ENCODE results near the gene RNF183. TPM values are rescaled to one million over a fixed set of nuclear protein-coding genes. Genes with fewer than 3 reads are reported as not detected.

Gene RNF183
- total RNA-seq, 4 donors from 2014 or later = 0.35 TPM; not detected in 3

DNA sequence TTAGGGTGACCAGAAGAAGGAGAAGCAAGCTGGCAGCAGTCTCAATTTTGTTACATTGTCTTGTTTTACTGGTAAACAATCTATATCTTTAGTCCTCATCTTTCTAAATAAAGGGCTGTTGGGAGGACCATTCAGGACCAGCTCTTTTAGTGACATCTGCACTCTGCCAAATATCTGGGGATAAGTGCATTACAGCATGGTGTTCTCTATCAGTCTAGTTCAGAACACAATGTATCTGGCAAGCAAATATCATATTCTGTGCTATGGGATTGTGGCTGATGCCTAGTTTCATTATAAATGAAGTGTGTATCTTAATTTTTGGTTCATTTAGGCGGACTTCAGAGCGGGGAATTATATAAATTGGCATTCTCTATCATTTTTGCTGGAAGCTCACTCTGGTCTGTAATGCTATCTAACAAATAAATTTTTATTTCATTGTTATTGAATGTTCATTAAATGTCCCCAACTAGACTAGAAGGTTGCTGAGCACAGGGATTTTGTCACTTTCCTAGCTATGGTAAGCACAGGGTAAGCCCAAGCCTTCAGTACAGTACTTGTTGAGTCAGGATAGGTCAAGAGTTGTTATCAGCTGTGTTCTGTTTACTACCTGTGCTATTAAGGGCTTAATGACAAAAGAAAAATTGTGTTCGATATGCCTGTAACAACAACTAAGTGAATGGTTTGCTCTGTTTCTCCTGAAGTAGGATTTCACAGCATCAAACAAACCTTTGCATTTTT lies 25.0 kb upstream of the RNF183 start:
- Histone ChIP-seq H3K27me3 (no peaks in the 10 kb centered on the region), H3K4me3 (no peak overlapping the region), H3K9me3 (no peaks in the 10 kb centered on the region), H3K27ac (no peak overlapping the region), H3K36me3 (no peaks in the 10 kb centered on the region), H3K4me1 (no peaks in the 10 kb centered on the region)
- TF ChIP-seq, protein P1, sequence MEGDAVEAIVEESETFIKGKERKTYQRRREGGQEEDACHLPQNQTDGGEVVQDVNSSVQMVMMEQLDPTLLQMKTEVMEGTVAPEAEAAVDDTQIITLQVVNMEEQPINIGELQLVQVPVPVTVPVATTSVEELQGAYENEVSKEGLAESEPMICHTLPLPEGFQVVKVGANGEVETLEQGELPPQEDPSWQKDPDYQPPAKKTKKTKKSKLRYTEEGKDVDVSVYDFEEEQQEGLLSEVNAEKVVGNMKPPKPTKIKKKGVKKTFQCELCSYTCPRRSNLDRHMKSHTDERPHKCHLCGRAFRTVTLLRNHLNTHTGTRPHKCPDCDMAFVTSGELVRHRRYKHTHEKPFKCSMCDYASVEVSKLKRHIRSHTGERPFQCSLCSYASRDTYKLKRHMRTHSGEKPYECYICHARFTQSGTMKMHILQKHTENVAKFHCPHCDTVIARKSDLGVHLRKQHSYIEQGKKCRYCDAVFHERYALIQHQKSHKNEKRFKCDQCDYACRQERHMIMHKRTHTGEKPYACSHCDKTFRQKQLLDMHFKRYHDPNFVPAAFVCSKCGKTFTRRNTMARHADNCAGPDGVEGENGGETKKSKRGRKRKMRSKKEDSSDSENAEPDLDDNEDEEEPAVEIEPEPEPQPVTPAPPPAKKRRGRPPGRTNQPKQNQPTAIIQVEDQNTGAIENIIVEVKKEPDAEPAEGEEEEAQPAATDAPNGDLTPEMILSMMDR (IDR thresholded peaks at IDR 0.05) = no peak
- no peak for TF ChIP-seq POLR2A (IDR thresholded peaks at IDR 0.05)
- DNase-seq = no peak

GRCh38 chr9:113326230-113326629 lies 23.1 kb upstream of the RNF183 start:
- H3K4me3 ChIP-seq = no peak overlapping the region
- no peak overlapping the region for H3K27ac ChIP-seq
- H3K9me3 ChIP-seq = no peaks in the 10 kb centered on the region
- no peaks in the 10 kb centered on the region for H3K36me3 ChIP-seq
- DNase-seq = no peak
- H3K27me3 ChIP-seq = no peaks in the 10 kb centered on the region
- no peak for TF ChIP-seq POLR2A (IDR thresholded peaks at IDR 0.05)
- TF ChIP-seq, protein P1 (IDR thresholded peaks at IDR 0.05) = no peak
- H3K4me1 ChIP-seq = no peaks in the 10 kb centered on the region

GRCh38 chr9:113322671-113323070 lies 19.5 kb upstream of the RNF183 start:
- Histone ChIP-seq H3K36me3 (no peaks in the 10 kb centered on the region), H3K27me3 (no peaks in the 10 kb centered on the region), H3K4me1 (no peaks in the 10 kb centered on the region), H3K4me3 (no peak overlapping the region), H3K27ac (no peak overlapping the region), H3K9me3 (no peaks in the 10 kb centered on the region)
- no peak for DNase-seq
- TF ChIP-seq POLR2A (IDR thresholded peaks at IDR 0.05) = no peak
- TF ChIP-seq, protein P1 (IDR thresholded peaks at IDR 0.05) = no peak

GRCh38 chr9:113320051-113320450 lies 16.9 kb upstream of the RNF183 start:
- no peaks in the 10 kb centered on the region for H3K36me3 ChIP-seq
- DNase-seq = no peak
- H3K4me1 ChIP-seq = no peaks in the 10 kb centered on the region
- TF ChIP-seq, protein P1 (IDR thresholded peaks at IDR 0.05) = no peak
- TF ChIP-seq POLR2A (IDR thresholded peaks at IDR 0.05) = no peak
- H3K27me3 ChIP-seq = no peaks in the 10 kb centered on the region
- H3K27ac ChIP-seq = no peak overlapping the region
- H3K9me3 ChIP-seq = no peaks in the 10 kb centered on the region
- no peak overlapping the region for H3K4me3 ChIP-seq

- TF ChIP-seq POLR2A (IDR thresholded peaks at IDR 0.05) = no peak
- H3K27me3 ChIP-seq = no peaks in the 10 kb centered on the region
- no peak for DNase-seq
- H3K36me3 ChIP-seq = no peaks in the 10 kb centered on the region
- no peak overlapping the region for H3K27ac ChIP-seq
- no peaks in the 10 kb centered on the region for H3K9me3 ChIP-seq
- H3K4me3 ChIP-seq = no peak overlapping the region
- H3K4me1 ChIP-seq = no peaks in the 10 kb centered on the region
These were observed 15.9 kb upstream of the RNF183 start for GRCh38 chr9:113319054-113319453.

DNA sequence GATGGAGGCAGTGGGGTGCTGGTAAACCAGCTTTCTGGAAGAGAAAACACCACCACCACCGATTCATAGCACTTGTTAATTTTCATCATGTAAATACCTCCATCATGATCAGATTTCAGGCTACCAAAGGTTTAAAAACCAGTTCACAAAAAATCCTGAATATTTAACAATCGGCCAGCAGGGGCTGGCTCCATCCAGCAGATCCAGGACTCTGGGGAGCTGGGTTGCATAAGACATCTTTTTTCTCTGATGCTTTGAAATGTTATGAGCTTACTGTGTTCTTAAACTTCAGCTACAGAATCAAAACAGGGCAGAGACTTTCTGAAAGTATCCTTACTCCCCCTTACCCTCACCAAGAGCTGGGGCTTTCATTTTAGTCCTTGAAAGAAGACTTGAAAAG lies 14.6 kb upstream of the RNF183 start:
- H3K4me3 ChIP-seq = no peak overlapping the region
- TF ChIP-seq POLR2A (IDR thresholded peaks at IDR 0.05) = no peak
- TF ChIP-seq, protein P1 (IDR thresholded peaks at IDR 0.05) = no peak

More for the DNA sequence above, 14.6 kb upstream of the RNF183 start:
- DNase-seq = no peak
- H3K9me3 ChIP-seq = no peaks in the 10 kb centered on the region
- no peaks in the 10 kb centered on the region for H3K4me1 ChIP-seq
- H3K27me3 ChIP-seq = no peaks in the 10 kb centered on the region
- no peak overlapping the region for H3K27ac ChIP-seq
- H3K36me3 ChIP-seq = no peaks in the 10 kb centered on the region

Measured in Peyer's patch (tissue), 4 donors.